Activated T-cell treated with anti-CD3 and anti-CD28 coated beads, Interleukin-2, amount 50 U/mL, for 24 hours (primary cell): Measurements from ENCODE around the gene MND1.

Experiments
- DNase-seq: peaks from one replicate; pipeline ENCODE4 v3.0.0-alpha.2; 2020
- H3K27ac Mint-ChIP-seq: 2 replicates; pipeline ENCODE4 v1.8.0; 2020; ENCODE audit warnings: mild to moderate bottlenecking, mixed read lengths
- H3K27me3 Mint-ChIP-seq: 2 replicates; pipeline ENCODE4 v1.8.0; 2020; ENCODE audit warnings: mixed read lengths
- H3K36me3 Mint-ChIP-seq: 2 replicates; pipeline ENCODE4 v1.8.0; 2020; ENCODE audit warnings: low read depth, mixed read lengths
- H3K4me1 Mint-ChIP-seq: 2 replicates; pipeline ENCODE4 v1.8.0; 2020; ENCODE audit warnings: low read depth, mixed read lengths
- H3K4me3 Mint-ChIP-seq: 2 replicates; pipeline ENCODE4 v1.8.0; 2020; ENCODE audit warnings: mild to moderate bottlenecking, moderate library complexity, mixed read lengths
- H3K9me3 Mint-ChIP-seq: 2 replicates; pipeline ENCODE4 v1.8.0; 2020; ENCODE audit warnings: mixed read lengths

The MND1 gene, protein sequence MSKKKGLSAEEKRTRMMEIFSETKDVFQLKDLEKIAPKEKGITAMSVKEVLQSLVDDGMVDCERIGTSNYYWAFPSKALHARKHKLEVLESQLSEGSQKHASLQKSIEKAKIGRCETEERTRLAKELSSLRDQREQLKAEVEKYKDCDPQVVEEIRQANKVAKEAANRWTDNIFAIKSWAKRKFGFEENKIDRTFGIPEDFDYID

GRCh38 chr4:153344131-153345011 lies at the start of gene MND1:
TSS of gene MND1 (plus strand) at chr4:153344688. CDS start at chr4:153344738, 50 bp downstream.
- peaks cover 9% of the 10 kb centered on the region for H3K27me3 Mint-ChIP-seq
- H3K36me3 Mint-ChIP-seq: peaks cover 8% of the 10 kb centered on the region
- H3K27ac Mint-ChIP-seq: peak within 1 kb of the TSS; percentile 91
- no peaks in the 10 kb centered on the region for H3K9me3 Mint-ChIP-seq
- H3K4me1 Mint-ChIP-seq: peaks cover 37% of the 10 kb centered on the region
- H3K4me3 Mint-ChIP-seq: peak within 1 kb of the TSS; percentile 87
- DNase-seq: peak; percentile 94

DNA sequence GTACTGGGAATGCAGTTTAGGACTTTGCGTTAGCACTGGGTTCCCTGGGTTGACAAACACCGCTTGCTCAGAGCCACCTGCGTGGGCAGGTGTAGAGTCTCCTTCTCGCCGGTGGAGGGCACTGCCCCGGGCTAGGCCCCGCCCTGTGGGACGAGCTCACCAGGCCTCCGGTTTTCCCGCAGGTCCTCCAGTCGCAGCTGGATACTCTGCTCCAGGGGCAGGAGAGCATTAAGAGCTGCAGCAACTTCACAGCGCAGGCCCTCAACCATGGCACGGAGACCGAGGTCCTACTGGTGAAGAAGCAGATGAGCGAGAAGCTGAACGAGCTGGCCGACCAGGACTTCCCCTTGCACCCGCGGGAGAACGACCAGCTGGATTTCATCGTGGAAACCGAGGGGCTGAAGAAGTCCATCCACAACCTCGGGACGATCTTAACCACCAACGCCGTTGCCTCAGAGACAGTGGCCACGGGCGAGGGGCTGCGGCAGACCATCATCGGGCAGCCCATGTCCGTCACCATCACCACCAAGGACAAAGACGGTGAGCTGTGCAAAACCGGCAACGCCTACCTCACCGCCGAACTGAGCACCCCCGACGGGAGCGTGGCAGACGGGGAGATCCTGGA lies 49.2 kb upstream of the MND1 start:
- H3K9me3 Mint-ChIP-seq: peaks cover 7% of the 10 kb centered on the region
- peaks cover 5% of the 10 kb centered on the region for H3K36me3 Mint-ChIP-seq
- no peak overlapping the region for H3K27ac Mint-ChIP-seq
- peaks cover 3% of the 10 kb centered on the region for H3K4me1 Mint-ChIP-seq
- H3K4me3 Mint-ChIP-seq: no peak overlapping the region
- H3K27me3 Mint-ChIP-seq: no peaks in the 10 kb centered on the region
- DNase-seq: no peak

- DNase-seq: no peak
- peaks cover 7% of the 10 kb centered on the region for H3K9me3 Mint-ChIP-seq
- peaks cover 6% of the 10 kb centered on the region for H3K36me3 Mint-ChIP-seq
- H3K4me3 Mint-ChIP-seq: no peak overlapping the region
- H3K27ac Mint-ChIP-seq: no peak overlapping the region
- H3K27me3 Mint-ChIP-seq: no peaks in the 10 kb centered on the region
- H3K4me1 Mint-ChIP-seq: peaks cover 3% of the 10 kb centered on the region
These were observed 48.3 kb upstream of the MND1 start for GRCh38 chr4:153296040-153296823.

- Mint-ChIP-seq H3K27ac (no peak overlapping the region), H3K4me1 (peaks cover 3% of the 10 kb centered on the region), H3K9me3 (peaks cover 12% of the 10 kb centered on the region), H3K4me3 (no peak overlapping the region), H3K36me3 (peaks cover 8% of the 10 kb centered on the region), H3K27me3 (no peaks in the 10 kb centered on the region)
- no peak for DNase-seq
These were observed 47.4 kb upstream of the MND1 start for GRCh38 chr4:153297116-153297515.

DNA sequence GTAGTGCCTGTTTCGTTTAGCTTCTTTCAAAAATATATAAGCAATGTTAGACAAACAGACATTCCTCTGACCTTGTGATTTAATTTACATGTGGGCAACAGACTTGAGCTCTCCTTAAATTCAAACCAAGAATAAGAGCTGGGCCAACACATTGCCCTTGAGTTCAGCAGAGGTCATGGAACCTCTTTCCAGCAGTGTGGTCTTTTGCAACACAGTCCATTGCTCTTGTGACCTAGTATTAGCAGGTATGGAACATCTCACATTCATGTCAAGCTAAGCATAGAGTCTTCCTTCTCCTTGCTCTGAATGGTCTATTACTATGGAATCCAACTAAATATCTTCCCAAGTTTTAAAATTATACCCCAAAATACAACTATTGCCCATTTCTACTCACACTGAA lies 33.7 kb upstream of the MND1 start:
- H3K27ac Mint-ChIP-seq: no peak overlapping the region
- H3K4me1 Mint-ChIP-seq: no peaks in the 10 kb centered on the region
- no peaks in the 10 kb centered on the region for H3K36me3 Mint-ChIP-seq
- H3K27me3 Mint-ChIP-seq: no peaks in the 10 kb centered on the region
- H3K9me3 Mint-ChIP-seq: no peaks in the 10 kb centered on the region
- no peak for DNase-seq
- no peak overlapping the region for H3K4me3 Mint-ChIP-seq

DNA sequence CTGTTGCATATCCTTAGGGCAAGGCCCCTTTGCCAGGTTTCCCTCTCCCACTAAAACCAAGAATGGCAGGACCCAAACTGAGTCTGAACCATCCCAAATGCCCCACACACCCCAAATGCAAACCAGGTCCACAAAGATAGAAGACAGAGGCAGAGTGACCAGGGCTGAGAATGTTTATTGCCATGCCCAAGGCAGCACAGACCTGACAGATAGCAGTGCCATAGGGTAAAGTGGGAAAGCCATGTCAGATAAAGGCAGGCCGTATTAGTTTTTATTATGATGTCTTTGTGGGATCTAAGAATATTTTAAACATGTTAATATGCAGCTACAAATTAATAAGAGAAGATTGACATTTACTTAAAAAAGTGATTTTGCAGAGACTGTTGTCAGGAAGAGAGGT lies 29.6 kb upstream of the MND1 start:
- DNase-seq: no peak
- Mint-ChIP-seq H3K27me3 (no peaks in the 10 kb centered on the region), H3K9me3 (no peaks in the 10 kb centered on the region), H3K4me1 (no peaks in the 10 kb centered on the region), H3K4me3 (no peak overlapping the region), H3K27ac (no peak overlapping the region), H3K36me3 (no peaks in the 10 kb centered on the region)

DNA sequence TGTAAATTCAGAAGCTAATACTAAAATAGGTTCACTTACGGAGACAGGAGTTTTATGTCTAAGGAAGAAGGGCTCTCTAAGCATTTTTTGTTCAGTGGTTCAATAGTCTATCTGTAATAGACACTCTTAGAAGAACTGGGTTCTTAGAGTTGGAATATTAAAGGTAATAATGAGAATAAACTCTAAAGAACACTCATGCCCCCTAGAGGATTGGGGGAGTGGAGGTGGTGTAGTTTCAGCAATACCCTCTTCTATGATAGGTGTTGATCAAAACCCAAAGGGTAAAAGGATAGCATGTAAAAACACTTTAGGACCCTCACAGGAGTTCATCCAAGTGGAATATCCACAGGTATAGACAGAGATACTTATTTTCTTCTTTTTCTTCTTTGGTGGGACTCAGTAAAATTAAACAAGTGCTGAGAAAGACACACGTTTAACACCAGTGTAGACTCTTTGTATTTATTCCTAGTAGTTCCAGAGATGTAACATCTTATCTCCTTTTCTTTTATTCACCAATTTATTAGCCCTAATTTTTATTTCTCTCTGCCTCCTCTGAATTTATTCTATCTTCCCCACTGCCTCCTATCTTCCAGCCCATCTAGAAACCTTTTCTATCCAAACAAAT lies 25.7 kb upstream of the MND1 start:
- DNase-seq: no peak
- no peak overlapping the region for H3K4me3 Mint-ChIP-seq
- no peaks in the 10 kb centered on the region for H3K9me3 Mint-ChIP-seq
- no peaks in the 10 kb centered on the region for H3K36me3 Mint-ChIP-seq
- H3K27me3 Mint-ChIP-seq: no peaks in the 10 kb centered on the region
- no peak overlapping the region for H3K27ac Mint-ChIP-seq
- no peaks in the 10 kb centered on the region for H3K4me1 Mint-ChIP-seq

DNA sequence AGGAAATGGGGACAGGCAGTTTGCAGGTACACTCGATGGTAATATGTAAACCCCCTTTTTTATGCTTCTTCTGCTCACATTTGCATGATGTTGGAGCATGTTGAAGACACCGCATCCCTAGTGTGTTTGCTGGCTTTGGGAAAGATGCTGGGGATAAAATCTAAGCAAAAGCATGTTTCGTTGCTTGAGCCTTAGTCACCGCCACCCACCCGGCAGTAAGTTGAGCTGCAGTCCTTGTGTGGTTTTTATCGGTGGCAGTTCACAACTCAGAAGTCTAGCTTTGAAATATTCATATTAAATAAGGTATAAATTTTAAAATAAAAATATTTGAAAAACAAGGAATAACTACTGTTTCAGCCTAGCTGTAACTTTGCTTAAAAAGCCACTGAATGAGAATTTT lies 21.7 kb upstream of the MND1 start:
- Mint-ChIP-seq H3K36me3 (no peaks in the 10 kb centered on the region), H3K9me3 (no peaks in the 10 kb centered on the region), H3K27me3 (peaks cover 3% of the 10 kb centered on the region), H3K4me1 (no peaks in the 10 kb centered on the region), H3K4me3 (no peak overlapping the region), H3K27ac (no peak overlapping the region)
- no peak for DNase-seq

DNA sequence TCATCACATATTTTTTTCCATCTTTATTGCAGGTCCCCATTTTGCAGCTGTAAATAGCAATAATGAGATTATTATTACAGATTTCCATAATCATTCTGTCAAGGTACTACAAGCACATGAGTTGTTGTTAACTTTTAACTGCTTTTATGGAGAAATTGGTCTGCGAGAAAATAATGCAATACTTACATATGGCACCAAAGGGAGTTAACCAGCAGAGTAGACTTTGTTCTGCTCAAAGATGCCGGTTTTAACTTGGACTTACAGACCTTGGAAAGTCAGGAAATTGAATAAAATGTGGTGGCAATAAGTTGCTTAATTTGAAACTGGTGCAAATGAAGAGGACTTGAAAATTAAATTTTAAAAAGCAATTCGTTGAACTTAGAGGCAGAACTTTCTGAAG lies 20.4 kb upstream of the MND1 start:
- H3K9me3 Mint-ChIP-seq: no peaks in the 10 kb centered on the region
- no peaks in the 10 kb centered on the region for H3K4me1 Mint-ChIP-seq
- peaks cover 3% of the 10 kb centered on the region for H3K27me3 Mint-ChIP-seq
- H3K27ac Mint-ChIP-seq: no peak overlapping the region
- DNase-seq: no peak
- H3K36me3 Mint-ChIP-seq: no peaks in the 10 kb centered on the region
- no peak overlapping the region for H3K4me3 Mint-ChIP-seq

DNA sequence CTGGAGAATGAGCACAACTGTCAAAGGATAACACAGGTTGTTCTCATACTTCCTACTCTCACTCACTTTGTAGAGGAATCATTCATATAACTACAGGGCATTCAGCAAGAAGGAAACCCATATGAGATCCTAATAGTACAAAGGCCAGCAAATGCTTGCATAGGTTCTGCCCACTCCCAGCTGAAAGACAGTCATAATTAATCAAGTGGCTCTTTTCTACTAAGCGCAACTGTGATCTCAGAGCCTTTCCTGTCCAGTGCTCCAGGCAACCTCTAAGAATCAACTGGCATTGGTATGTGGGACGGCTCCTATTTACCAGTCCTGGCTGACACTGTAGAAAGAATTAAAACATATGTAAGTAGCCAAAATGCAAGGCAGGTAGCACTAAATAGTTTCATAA lies 18.9 kb upstream of the MND1 start:
- DNase-seq: no peak
- Mint-ChIP-seq H3K4me3 (no peak overlapping the region), H3K27me3 (peaks cover 3% of the 10 kb centered on the region), H3K27ac (no peak overlapping the region), H3K4me1 (no peaks in the 10 kb centered on the region), H3K36me3 (no peaks in the 10 kb centered on the region), H3K9me3 (no peaks in the 10 kb centered on the region)

DNA sequence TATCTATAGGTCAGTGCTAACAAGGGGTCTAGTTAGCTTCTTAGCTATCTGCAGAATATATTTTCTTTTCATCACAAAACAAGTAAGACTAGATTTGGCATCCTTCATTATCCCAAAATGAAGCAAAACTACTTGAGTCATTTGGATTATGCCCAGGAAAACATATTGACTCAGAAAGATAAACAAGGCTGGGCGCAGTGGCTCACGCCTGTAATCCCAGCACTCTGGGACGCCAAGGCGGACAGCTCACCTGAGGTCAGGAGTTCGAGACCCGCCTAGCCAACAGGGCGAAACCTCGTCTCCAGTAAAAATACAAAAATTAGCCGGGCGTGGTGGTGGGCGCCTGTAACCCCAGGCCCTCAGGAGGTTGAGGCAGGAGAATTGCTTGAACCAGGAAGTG lies 18.0 kb upstream of the MND1 start:
- Mint-ChIP-seq H3K9me3 (no peaks in the 10 kb centered on the region), H3K27me3 (peaks cover 3% of the 10 kb centered on the region), H3K27ac (no peak overlapping the region), H3K4me3 (no peak overlapping the region), H3K36me3 (no peaks in the 10 kb centered on the region), H3K4me1 (no peaks in the 10 kb centered on the region)
- DNase-seq: no peak

DNA sequence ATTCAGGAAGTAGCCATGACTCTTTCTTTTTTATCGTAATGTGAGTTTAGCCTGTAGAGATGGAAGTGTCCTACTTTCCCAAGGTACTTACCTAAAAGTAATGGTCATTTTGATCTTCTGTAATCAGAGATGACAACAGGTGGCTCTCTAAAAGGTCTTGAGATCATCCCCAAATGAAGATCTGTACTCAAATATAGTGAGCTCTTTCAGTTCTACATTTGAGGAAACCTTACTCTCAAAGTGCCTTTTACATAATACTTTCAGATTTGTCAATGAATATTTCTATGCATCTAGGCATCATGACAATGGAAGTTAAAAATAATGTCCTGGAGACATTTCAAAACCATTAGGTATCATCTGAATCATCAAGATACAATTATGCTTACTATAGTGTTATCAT lies 17.2 kb upstream of the MND1 start:
- Mint-ChIP-seq H3K27me3 (peaks cover 3% of the 10 kb centered on the region), H3K9me3 (no peaks in the 10 kb centered on the region), H3K4me3 (no peak overlapping the region), H3K4me1 (no peaks in the 10 kb centered on the region), H3K27ac (no peak overlapping the region), H3K36me3 (no peaks in the 10 kb centered on the region)
- no peak for DNase-seq

- Mint-ChIP-seq H3K4me1 (no peaks in the 10 kb centered on the region), H3K27ac (no peak overlapping the region), H3K27me3 (no peaks in the 10 kb centered on the region), H3K4me3 (no peak overlapping the region), H3K36me3 (no peaks in the 10 kb centered on the region), H3K9me3 (no peaks in the 10 kb centered on the region)
- DNase-seq: no peak
These were observed 11.6 kb upstream of the MND1 start for GRCh38 chr4:153332936-153333335.

DNA sequence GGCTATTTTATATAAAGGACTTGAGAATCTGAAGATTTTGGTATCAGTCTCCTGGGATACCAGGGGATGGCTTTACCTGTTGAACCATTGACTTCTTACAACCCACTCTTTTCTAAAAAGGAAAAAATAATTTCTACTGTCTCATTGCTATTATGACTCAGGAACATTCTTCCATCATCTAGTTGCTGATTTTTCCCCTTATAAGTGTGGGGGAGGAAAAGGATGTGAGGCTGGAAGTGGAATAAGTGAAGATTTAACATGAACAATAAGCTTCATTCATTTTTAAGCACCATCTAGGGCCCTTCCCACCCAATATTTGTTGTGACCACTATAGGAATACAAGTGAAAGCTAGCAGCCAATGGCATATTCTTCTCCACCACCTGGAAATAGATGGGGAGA lies 10.6 kb upstream of the MND1 start:
- H3K4me3 Mint-ChIP-seq: no peak overlapping the region
- no peak overlapping the region for H3K27ac Mint-ChIP-seq
- H3K9me3 Mint-ChIP-seq: no peaks in the 10 kb centered on the region
- H3K4me1 Mint-ChIP-seq: no peaks in the 10 kb centered on the region
- no peaks in the 10 kb centered on the region for H3K36me3 Mint-ChIP-seq
- H3K27me3 Mint-ChIP-seq: no peaks in the 10 kb centered on the region
- DNase-seq: no peak
